ENCODE data around the gene KLB. TPM values are rescaled to one million over a fixed set of nuclear protein-coding genes. Genes with fewer than 3 reads are reported as not detected.

KLB gene
- total RNA-seq, 1 experiment from 2014 or later = not detected

DNA sequence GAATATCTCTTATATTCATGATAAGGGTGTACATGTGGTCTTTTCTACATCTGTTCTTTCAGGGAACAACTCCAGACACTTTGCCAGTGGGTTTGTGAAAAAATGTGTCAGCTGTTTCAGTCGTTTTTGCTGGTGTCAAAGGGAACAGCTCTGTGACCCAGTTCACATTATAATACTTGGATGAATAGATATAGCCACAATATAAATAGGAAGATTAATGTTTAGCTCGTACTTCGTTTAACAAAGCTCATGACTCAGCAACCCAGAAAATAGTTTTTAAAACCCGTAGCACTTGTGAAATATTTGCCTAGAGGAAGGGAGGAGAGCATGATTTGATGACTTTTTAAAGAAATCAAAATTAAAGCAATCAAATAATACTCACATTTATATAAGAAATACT is 60.0 kb downstream of the KLB start:
- no peak for TF ChIP-seq CTCF (IDR thresholded peaks at IDR 0.05; ENCODE audit: unreplicated experiment)

DNA sequence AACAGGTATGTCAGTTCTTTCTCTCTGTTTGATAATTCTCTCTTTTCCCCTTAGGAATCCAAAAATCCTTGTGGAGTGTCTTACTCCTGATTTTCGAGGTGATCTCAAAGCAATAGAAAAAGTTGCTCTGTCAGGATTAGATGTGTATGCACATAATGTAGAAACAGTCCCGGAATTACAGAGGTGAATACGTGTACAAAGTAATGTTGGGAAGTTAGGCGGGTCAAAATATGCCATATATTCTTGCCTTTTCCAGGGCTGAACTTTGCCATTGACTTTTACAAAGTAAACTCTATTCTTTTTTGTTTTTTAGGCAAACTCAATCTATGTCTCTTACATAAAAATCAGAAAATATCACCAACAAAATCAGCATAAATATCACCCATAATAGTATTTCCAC is 60.7 kb downstream of the KLB start:
- no TSS peak for BruUV-seq (replicated peaks)
- Mint-ChIP-seq H3K4me3 (ENCODE audit: unreplicated experiment) (no peak overlapping the region), H3K9me3 (ENCODE audit: unreplicated experiment) (no peaks in the 10 kb centered on the region), H3K27ac (ENCODE audit: low read depth, unreplicated experiment) (no peak overlapping the region), H3K4me1 (ENCODE audit: insufficient read depth, unreplicated experiment) (peaks cover 9% of the 10 kb centered on the region), H3K27me3 (ENCODE audit: insufficient read depth, unreplicated experiment) (no peaks in the 10 kb centered on the region), H3K36me3 (ENCODE audit: insufficient read depth, unreplicated experiment) (peaks cover 70% of the 10 kb centered on the region)
- TF ChIP-seq CTCF (IDR thresholded peaks at IDR 0.05; ENCODE audit: unreplicated experiment) = no peak
- ChIA-PET CTCF (no interaction called here), POLR2A (interaction anchor here (0.9 to 1.1 kb wide), 2 partner anchors 10 to 171 kb away, joined by 5 to 9 read pairs; partner anchors contain the start of genes LIAS, RPL9 and SMIM14)
- intact Hi-C loops (cut with micrococcal nuclease) = loop anchor here (5.0 kb wide), 2 partner anchors 60 to 230 kb away; partner anchors contain the start of genes UBE2K and UGDH
- DNase-seq (ENCODE audit: unreplicated experiment) = no peak

More for the DNA sequence above, 60.0 kb downstream of the KLB start:
- intact Hi-C loops (cut with micrococcal nuclease) = loop anchor here (5.0 kb wide), 2 partner anchors 61 to 231 kb away; partner anchors contain the start of genes UBE2K and UGDH
- Mint-ChIP-seq H3K27me3 (ENCODE audit: insufficient read depth, unreplicated experiment) (no peaks in the 10 kb centered on the region), H3K27ac (ENCODE audit: low read depth, unreplicated experiment) (peak overlapping the region; percentile 46), H3K4me3 (ENCODE audit: unreplicated experiment) (no peak overlapping the region), H3K4me1 (ENCODE audit: insufficient read depth, unreplicated experiment) (peaks cover 5% of the 10 kb centered on the region), H3K36me3 (ENCODE audit: insufficient read depth, unreplicated experiment) (peaks cover 63% of the 10 kb centered on the region), H3K9me3 (ENCODE audit: unreplicated experiment) (no peaks in the 10 kb centered on the region)
- ChIA-PET CTCF (interaction anchor here (0.6 to 0.7 kb wide), 2 partner anchors 96 to 192 kb away, joined by 3 read pairs; no protein-coding TSS in a partner anchor), POLR2A (interaction anchor here (0.6 to 1.3 kb wide), 5 partner anchors 9 to 610 kb away, joined by 3 to 9 read pairs (median 4); partner anchors contain the start of genes LIAS, RPL9, SMIM14 and UBE2K)
- no peak for DNase-seq (ENCODE audit: unreplicated experiment)
- no TSS peak for BruUV-seq (replicated peaks)

- POLR2A ChIA-PET = interaction anchor here (0.7 to 2.3 kb wide), 10 partner anchors 10 to 587 kb away, joined by 3 to 35 read pairs (median 3); partner anchors contain the start of genes LIAS, N4BP2, RFC1 and RPL9
- Mint-ChIP-seq H3K4me3 (ENCODE audit: unreplicated experiment) (no peak overlapping the region), H3K9me3 (ENCODE audit: unreplicated experiment) (no peaks in the 10 kb centered on the region), H3K4me1 (ENCODE audit: insufficient read depth, unreplicated experiment) (peaks cover 13% of the 10 kb centered on the region), H3K27ac (ENCODE audit: low read depth, unreplicated experiment) (no peak overlapping the region), H3K27me3 (ENCODE audit: insufficient read depth, unreplicated experiment) (no peaks in the 10 kb centered on the region), H3K36me3 (ENCODE audit: insufficient read depth, unreplicated experiment) (peaks cover 70% of the 10 kb centered on the region)
- peak; percentile 80 for DNase-seq (ENCODE audit: unreplicated experiment)
- CTCF ChIA-PET = interaction anchor here (0.6 to 2.3 kb wide), 22 partner anchors 10 to 710 kb away, joined by 3 to 19 read pairs (median 4); partner anchors contain the start of gene LIAS
- BruUV-seq (replicated peaks) = no TSS peak
- peak; percentile 71 for TF ChIP-seq CTCF (IDR thresholded peaks at IDR 0.05; ENCODE audit: unreplicated experiment)
- intact Hi-C loops (cut with micrococcal nuclease) = loop anchor here (1.0 to 5.0 kb wide), 6 partner anchors 58 to 507 kb away; partner anchors contain the start of genes SMIM14, UBE2K and UGDH
These were observed 62.8 kb downstream of the KLB start for GRCh38 chr4:39469429-39470077.

GRCh38 chr4:39470402-39470801 is 63.7 kb downstream of the KLB start:
- Mint-ChIP-seq H3K4me1 (ENCODE audit: insufficient read depth, unreplicated experiment) (peaks cover 13% of the 10 kb centered on the region), H3K9me3 (ENCODE audit: unreplicated experiment) (no peaks in the 10 kb centered on the region), H3K27ac (ENCODE audit: low read depth, unreplicated experiment) (no peak overlapping the region), H3K4me3 (ENCODE audit: unreplicated experiment) (no peak overlapping the region), H3K27me3 (ENCODE audit: insufficient read depth, unreplicated experiment) (no peaks in the 10 kb centered on the region), H3K36me3 (ENCODE audit: insufficient read depth, unreplicated experiment) (peaks cover 70% of the 10 kb centered on the region)
- intact Hi-C loops (cut with micrococcal nuclease) = no loop called here
- ChIA-PET CTCF (interaction anchor here (0.6 to 2.3 kb wide), 3 partner anchors 54 to 505 kb away, joined by 3 to 9 read pairs (median 6); no protein-coding TSS in a partner anchor), POLR2A (interaction anchor here (2.6 to 3.8 kb wide), 2 partner anchors 12 to 57 kb away, joined by 5 to 18 read pairs; partner anchors contain the start of genes LIAS, RPL9 and UGDH)
- no peak for TF ChIP-seq CTCF (IDR thresholded peaks at IDR 0.05; ENCODE audit: unreplicated experiment)
- BruUV-seq (replicated peaks) = no TSS peak
- no peak for DNase-seq (ENCODE audit: unreplicated experiment)

Measured in MCF 10A (cell line).